Transverse colon (tissue), 4 donors: ENCODE data around the gene PHLDA2. TPM values are rescaled to one million over a fixed set of nuclear protein-coding genes. Genes with fewer than 3 reads are reported as not detected.

ENCODE experiments used
- DNase-seq: peaks from one replicate; pipeline ENCODE4 v3.0.0-alpha.2; 2019
- H3K27ac ChIP-seq, 4 donors: fragments of 200-600 bp; sonication (generic); 2 replicates each; pipeline ENCODE4 v1.5.1; 2016 to 2018; ENCODE audit warnings: inconsistent platforms in 4 of 4
- H3K27me3 ChIP-seq: fragments of 200-600 bp; sonication (generic); 2 replicates; pipeline ENCODE4 v1.5.1; 2017; ENCODE audit warnings: inconsistent platforms
- H3K36me3 ChIP-seq, 4 donors: fragments of 200-600 bp; sonication (generic); 2 replicates each; pipeline ENCODE4 v1.5.1; 2017 to 2019; ENCODE audit warnings: inconsistent platforms in 4 of 4
- H3K4me1 ChIP-seq, 4 donors: fragments of 200-600 bp; sonication (generic); 2 replicates each; pipeline ENCODE4 v1.5.1; 2017 to 2020; ENCODE audit warnings: inconsistent platforms in 4 of 4
- H3K4me3 ChIP-seq, 4 donors: fragments of 200-600 bp; sonication (generic); 1 replicate in 1 of 4; 2 replicates in 3 of 4; pipeline versions ENCODE4 v1.5.1 to v1.6.1; 2017 to 2019; ENCODE audit warnings: inconsistent platforms in 4 of 4
- H3K9me3 ChIP-seq, 2 donors: fragments of 200-600 bp; sonication (generic); 2 replicates each; pipeline ENCODE4 v1.5.1; 2017 to 2019; ENCODE audit warnings: inconsistent platforms in 2 of 2
- EP300 ChIP-seq: sonication (generic); formaldehyde crosslinking; IDR thresholded peaks from one replicate; pipeline ENCODE4 v1.6.1; 2017; ENCODE audit warnings: antibody characterized with exemption, low read depth
- POLR2A ChIP-seq: fragments of 450-650 bp; IDR thresholded peaks from one replicate; pipeline ENCODE4 v1.6.1; 2016; ENCODE audit warnings: antibody characterized with exemption, mild to moderate bottlenecking, moderate library complexity
- POLR2AphosphoS5 ChIP-seq, 3 donors: sonication (generic); formaldehyde crosslinking; IDR thresholded peaks; one replicate each; pipeline ENCODE4 v1.6.1; 2016; ENCODE audit warnings: antibody characterized with exemption in 3 of 3
- WGBS, 2 donors: methylation state at CpG; one replicate each; pipeline ENCODE4 v1.1.5; 2018; ENCODE audit warnings: low coverage in 1 of 2; 5-methylcytosine and 5-hydroxymethylcytosine counted together
- in situ Hi-C, 4 donors: fragments of 200-750 bp; cut with MboI; loops; one replicate each; pipeline versions ENCODE4 v1.15.0 to v1.15.1; 2017; ENCODE audit warnings: low sequenced_read_pairs in 3 of 4, low pct_ligation_motif_present in 1 of 4, low pct_unique_long_range_greater_than_20kb in 1 of 4
- intact Hi-C: fragments of 100-400 bp; cut with DNase I; formaldehyde crosslinking; loops from one replicate; pipeline ENCODE4 v1.15.1; 2023; ENCODE audit warnings: low total_unique reads
- total RNA-seq, 4 donors: library from RNA; depleted of rRNA; stranded (reverse); fragments of >200 nt; gene quantifications; one replicate each; pipeline ENCODE4 v1.1.0, GENCODE V29; 2016
- TF ChIP-seq, protein P1 (sequence below), 5 experiments: fragments of 200-600 bp in 3 of 5; fragments of 450-650 bp in 2 of 5; sonication (generic) in 3 of 5; IDR thresholded peaks; 1 replicate in 2 of 5; 2 replicates in 3 of 5; pipeline ENCODE4 v1.5.1; 2016 to 2017; ENCODE audit warnings: antibody characterized with exemption in 5 of 5, inconsistent platforms in 3 of 5, mild to moderate bottlenecking in 2 of 5, moderate library complexity in 1 of 5

The PHLDA2 gene
- total RNA-seq, 4 donors from 2014 or later = 8.2 to 16.2 TPM; not detected in 2

DNA sequence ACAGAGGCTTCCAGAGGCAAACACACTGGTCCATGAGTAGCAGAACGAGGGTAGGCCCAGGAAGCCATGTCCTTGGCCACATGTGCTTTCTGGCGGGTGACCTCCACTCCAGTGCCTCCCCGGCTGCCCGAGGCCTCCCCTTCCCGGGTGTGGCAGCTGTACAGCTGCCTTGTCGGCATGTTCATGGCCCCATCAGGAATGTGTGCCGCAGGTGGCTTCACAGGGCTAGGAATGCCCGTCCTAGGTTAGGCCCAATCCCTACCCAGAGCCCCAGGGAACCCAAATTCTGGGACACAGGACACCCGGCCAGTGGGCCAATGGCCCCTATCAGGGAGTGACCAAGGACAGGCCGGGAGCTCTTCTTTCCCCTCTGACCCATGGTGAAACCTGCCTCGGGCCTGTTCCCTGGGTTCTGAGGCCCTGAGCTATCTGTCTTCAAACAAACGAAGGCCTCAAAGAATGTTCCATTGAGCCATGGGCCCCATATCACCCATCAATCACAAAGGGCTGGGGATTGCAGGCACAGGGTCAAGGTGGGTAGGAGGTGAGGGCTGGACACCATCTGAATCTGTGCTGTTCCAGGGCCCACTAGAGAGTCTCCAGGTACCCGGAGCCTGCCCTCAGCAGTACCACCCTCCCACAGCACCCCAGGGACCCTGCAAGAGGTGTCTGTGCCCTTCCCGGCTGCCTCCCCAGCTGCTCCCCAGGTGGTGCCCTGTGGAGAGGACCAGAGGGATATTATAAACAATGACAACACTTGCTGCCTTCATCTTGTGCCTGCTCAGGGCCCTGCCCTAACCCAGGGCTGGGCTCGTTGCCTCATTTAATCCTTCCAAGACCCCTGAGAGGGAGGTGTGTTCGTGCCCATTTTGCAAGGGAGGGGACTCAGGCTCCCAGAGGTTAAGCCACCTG is 39.6 kb downstream of the PHLDA2 start:
- intact Hi-C loops (loop anchor here (5.0 to 10.0 kb wide), 4 partner anchors 62 to 465 kb away; no protein-coding TSS in a partner anchor), in situ Hi-C loops (loop anchor here (5.0 to 25.0 kb wide), 5 partner anchors 357 to 577 kb away; partner anchors contain the start of genes C11orf21 (in 1 of the 4), KCNQ1 (in 1 of the 4), TRPM5 (in 1 of the 4) and TSPAN32 (in 1 of the 4))
- Histone ChIP-seq H3K27ac (no peak overlapping the region), H3K9me3 (no peaks in the 10 kb centered on the region), H3K4me3 (no peak overlapping the region), H3K36me3 (no peaks in the 10 kb centered on the region), H3K27me3 (no peaks in the 10 kb centered on the region), H3K4me1 (peaks cover 27 to 47% (median 41%) of the 10 kb centered on the region in 4 donors)
- no peak for DNase-seq
- 63% methylated on average over 16 of the region's 16 CpGs; no CpG with 5 or more reads in 1 of the 2 donors for WGBS, 2 donors
- TF ChIP-seq EP300 (no peak), POLR2AphosphoS5 (IDR thresholded peaks at IDR 0.05) (no peak), POLR2A (no peak)
- TF ChIP-seq, protein P1, sequence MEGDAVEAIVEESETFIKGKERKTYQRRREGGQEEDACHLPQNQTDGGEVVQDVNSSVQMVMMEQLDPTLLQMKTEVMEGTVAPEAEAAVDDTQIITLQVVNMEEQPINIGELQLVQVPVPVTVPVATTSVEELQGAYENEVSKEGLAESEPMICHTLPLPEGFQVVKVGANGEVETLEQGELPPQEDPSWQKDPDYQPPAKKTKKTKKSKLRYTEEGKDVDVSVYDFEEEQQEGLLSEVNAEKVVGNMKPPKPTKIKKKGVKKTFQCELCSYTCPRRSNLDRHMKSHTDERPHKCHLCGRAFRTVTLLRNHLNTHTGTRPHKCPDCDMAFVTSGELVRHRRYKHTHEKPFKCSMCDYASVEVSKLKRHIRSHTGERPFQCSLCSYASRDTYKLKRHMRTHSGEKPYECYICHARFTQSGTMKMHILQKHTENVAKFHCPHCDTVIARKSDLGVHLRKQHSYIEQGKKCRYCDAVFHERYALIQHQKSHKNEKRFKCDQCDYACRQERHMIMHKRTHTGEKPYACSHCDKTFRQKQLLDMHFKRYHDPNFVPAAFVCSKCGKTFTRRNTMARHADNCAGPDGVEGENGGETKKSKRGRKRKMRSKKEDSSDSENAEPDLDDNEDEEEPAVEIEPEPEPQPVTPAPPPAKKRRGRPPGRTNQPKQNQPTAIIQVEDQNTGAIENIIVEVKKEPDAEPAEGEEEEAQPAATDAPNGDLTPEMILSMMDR (IDR thresholded peaks at IDR 0.05) = no peak

DNA sequence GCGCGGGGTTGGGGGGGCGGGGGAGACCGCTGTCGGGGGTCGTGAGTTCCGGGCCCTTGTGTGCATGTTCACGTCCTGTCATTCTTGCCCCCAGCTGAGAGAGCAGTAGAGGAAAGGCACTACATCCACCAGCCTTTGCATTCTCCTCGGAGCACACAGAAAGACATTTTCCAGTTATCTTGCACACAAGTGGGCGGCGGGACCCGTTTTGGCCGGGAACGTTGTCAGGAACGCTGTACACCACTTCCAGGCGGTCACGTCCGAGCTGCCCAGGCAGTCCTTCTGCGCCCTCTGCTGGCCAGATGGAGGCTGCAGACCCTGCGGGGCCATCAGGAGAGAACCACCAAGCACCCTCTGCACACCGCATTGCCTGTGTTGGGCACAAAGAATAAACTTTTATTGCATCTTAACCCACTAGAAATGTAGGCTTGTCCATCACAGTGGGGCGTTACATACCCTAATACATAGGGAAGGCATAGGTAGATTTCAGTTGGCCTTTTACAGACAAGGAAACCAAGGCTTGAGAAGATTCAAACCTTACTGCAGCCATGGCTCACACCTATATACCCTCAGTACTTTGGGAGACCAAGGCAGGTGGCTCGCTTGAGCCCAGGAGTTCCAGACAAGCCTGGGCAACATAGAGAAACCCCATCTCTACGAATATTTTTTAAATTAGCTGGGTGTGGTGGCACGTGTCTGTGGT is 40.8 kb downstream of the PHLDA2 start:
- TF ChIP-seq, protein P1 (IDR thresholded peaks at IDR 0.05) = peak; percentile 96 to 97 (median 96)
- no peak for TF ChIP-seq EP300
- no peak for TF ChIP-seq POLR2A
- TF ChIP-seq POLR2AphosphoS5 (IDR thresholded peaks at IDR 0.05) = peak in 2 of 3 donors; percentile 19 to 56
- Histone ChIP-seq H3K9me3 (no peaks in the 10 kb centered on the region), H3K4me3 (no peak overlapping the region), H3K36me3 (no peaks in the 10 kb centered on the region), H3K27me3 (peaks cover 9% of the 10 kb centered on the region), H3K4me1 (peaks cover 27 to 51% (median 47%) of the 10 kb centered on the region in 4 donors), H3K27ac (peak overlapping the region in 1 of 4 donors; percentile 80)
- in situ Hi-C loops (loop anchor here (5.0 to 25.0 kb wide), 3 partner anchors 356 to 576 kb away; partner anchors contain the start of genes C11orf21 (in 1 of the 4), KCNQ1 (in 1 of the 4), TRPM5 (in 1 of the 4) and TSPAN32 (in 1 of the 4)), intact Hi-C loops (loop anchor here (1.0 to 10.0 kb wide), 4 partner anchors 61 to 356 kb away; no protein-coding TSS in a partner anchor)
- 23% methylated on average over 25 of the region's 25 CpGs; no CpG with 5 or more reads in 1 of the 2 donors for WGBS, 2 donors
- peak; percentile 94 for DNase-seq

GRCh38 chr11:2887515-2888195 is 41.6 kb downstream of the PHLDA2 start:
- TF ChIP-seq, protein P1 (IDR thresholded peaks at IDR 0.05) = no peak
- no peak for TF ChIP-seq POLR2A
- TF ChIP-seq POLR2AphosphoS5 (IDR thresholded peaks at IDR 0.05) = no peak
- no peak for TF ChIP-seq EP300
- H3K27me3 ChIP-seq = peaks cover 15% of the 10 kb centered on the region
- no peaks in the 10 kb centered on the region for H3K36me3 ChIP-seq
- no peak overlapping the region for H3K4me3 ChIP-seq
- in situ Hi-C loops = loop anchor here (5.0 to 25.0 kb wide), 3 partner anchors 355 to 575 kb away; partner anchors contain the start of genes C11orf21 (in 1 of the 4), KCNQ1 (in 1 of the 4), TRPM5 (in 1 of the 4) and TSPAN32 (in 1 of the 4)
- H3K27ac ChIP-seq = peak overlapping the region; percentile 5 to 80 (median 73)
- H3K9me3 ChIP-seq = no peaks in the 10 kb centered on the region
- intact Hi-C loops = loop anchor here (1.0 to 10.0 kb wide), 4 partner anchors 60 to 355 kb away; no protein-coding TSS in a partner anchor
- no peak for DNase-seq
- 59% methylated on average over 11 of the region's 11 CpGs; no CpG with 5 or more reads in 1 of the 2 donors for WGBS, 2 donors
- peaks cover 27 to 55% (median 48%) of the 10 kb centered on the region in 4 donors for H3K4me1 ChIP-seq
